HCT116 (cell line): ENCODE results near the gene FZR1. TPM values are rescaled to one million over a fixed set of nuclear protein-coding genes. Genes with fewer than 3 reads are reported as not detected.

Experiments
- ATAC-seq: fragments of 200-7000 bp; cut with Tn5 transposase; 2 replicates; pipeline ENCODE4 v1.9.1; 2020; ENCODE audit warnings: mild to moderate bottlenecking, moderate library complexity
- BruUV-seq: library from RNA; stranded (reverse); fragments of 400-500 nt; replicated peaks from 2 replicates; lab custom pipeline; 2021; lab: Mats Ljungman, UMichigan
- CTCF ChIA-PET: fragments of 300-600 bp; sonication (Branson Sonifier 250); formaldehyde crosslinking; loops from one replicate; lab custom pipeline; 2021; ENCODE audit warnings: antibody characterized with exemption; lab: Charles Lee
- POLR2A ChIA-PET: fragments of 300-600, 350-600 bp; sonication (Branson Sonifier 250); formaldehyde crosslinking; loops from one replicate; lab custom pipeline; 2021; ENCODE audit warnings: antibody characterized with exemption; lab: Charles Lee
- RAD21 ChIA-PET, 2 experiments: fragments of 300-600 bp; sonication (Branson Sonifier 250); formaldehyde crosslinking; loops; one replicate each; lab custom pipeline; 2023; ENCODE audit warnings: low total read pairs in 2 of 2; ENCODE audit not compliant: uncharacterized antibody in 2 of 2, unreplicated experiment in 2 of 2, low non-redundant PET in 1 of 2; lab: Charles Lee
- DNase-seq: peaks from one replicate; pipeline ENCODE4 v3.0.0-alpha.2; 2010; ENCODE audit warnings: low read depth, low spot score
- H2AFZ ChIP-seq: fragments of 200-600 bp; shearing (Covaris generic), sonication (generic); 2 replicates; pipeline ENCODE4 v1.6.1; 2017; ENCODE audit warnings: low read depth, mixed run types, mixed read lengths, antibody characterized with exemption, low read length; ENCODE audit not compliant: poor library complexity, severe bottlenecking
- H3K27ac ChIP-seq: 2 replicates; pipeline ENCODE4 v1.5.1; 2012; ENCODE audit warnings: low read depth, low read length
- H3K27me3 ChIP-seq: fragments of 200-600 bp; sonication (generic); 2 replicates; pipeline ENCODE4 v1.6.1; 2016; ENCODE audit warnings: mixed run types, low read length, mixed read lengths; ENCODE audit not compliant: insufficient read depth
- H3K36me3 ChIP-seq, 2 experiments: fragments of 200-500 bp in 1 of 2; fragments of 200-600 bp in 1 of 2; sonication (Bioruptor generic) in 1 of 2; sonication (generic) in 1 of 2; 2 replicates each; pipeline versions ENCODE4 v1.5.1 to v1.6.1; 2014 to 2016; ENCODE audit warnings: low read length in 2 of 2, inconsistent platforms in 1 of 2, mixed read lengths in 1 of 2, mixed run types in 1 of 2; ENCODE audit not compliant: insufficient read depth in 2 of 2, control insufficient read depth in 1 of 2
- H3K4me1 ChIP-seq, 2 experiments: fragments of 200-600 bp in 1 of 2; sonication (generic) in 1 of 2; 2 replicates each; pipeline versions ENCODE4 v1.5.1 to v1.6.1; 2012 to 2017; ENCODE audit warnings: low read length in 2 of 2, inconsistent platforms in 1 of 2, mild to moderate bottlenecking in 1 of 2, mixed read lengths in 1 of 2, mixed run types in 1 of 2, moderate library complexity in 1 of 2; ENCODE audit not compliant: insufficient read depth in 2 of 2, control insufficient read depth in 1 of 2
- H3K4me2 ChIP-seq: fragments of 200-600 bp; sonication (generic); 2 replicates; pipeline ENCODE4 v1.6.1; 2017; ENCODE audit warnings: mixed run types, low read length, mixed read lengths
- H3K4me3 ChIP-seq, 2 experiments: fragments of 200-600 bp in 1 of 2; sonication (generic) in 1 of 2; replicated peaks in 1 of 2; 2 replicates each; pipeline ENCODE4 v1.5.1; 2011 to 2016; ENCODE audit warnings: low read length in 2 of 2, control low read depth in 1 of 2, low read depth in 1 of 2, mild to moderate bottlenecking in 1 of 2, mixed read lengths in 1 of 2, mixed run types in 1 of 2
- H3K79me2 ChIP-seq: fragments of 200-600 bp; sonication (generic); 2 replicates; pipeline ENCODE4 v1.6.1; 2017; ENCODE audit warnings: mild to moderate bottlenecking, mixed run types, low read length, moderate library complexity, mixed read lengths; ENCODE audit not compliant: insufficient read depth
- H3K9ac ChIP-seq: fragments of 200-600 bp; sonication (generic); 2 replicates; pipeline ENCODE4 v1.6.1; 2016; ENCODE audit warnings: low read length, mixed read lengths
- H3K9me2 ChIP-seq: fragments of 200-600 bp; sonication (generic), shearing (Covaris generic); 2 replicates; pipeline ENCODE4 v1.6.1; 2017; ENCODE audit warnings: mixed run types, mild to moderate bottlenecking, moderate library complexity; ENCODE audit not compliant: insufficient read depth
- H3K9me3 ChIP-seq, 2 experiments: fragments of 200-500 bp in 1 of 2; fragments of 200-600 bp in 1 of 2; sonication (Bioruptor generic) in 1 of 2; sonication (generic) in 1 of 2; 2 replicates each; pipeline ENCODE4 v1.6.1; 2014 to 2017; ENCODE audit warnings: low read length in 2 of 2, mixed read lengths in 2 of 2, inconsistent platforms in 1 of 2, low read depth in 1 of 2, mild to moderate bottlenecking in 1 of 2, mixed run types in 1 of 2, moderate library complexity in 1 of 2; ENCODE audit not compliant: control insufficient read depth in 1 of 2, insufficient read depth in 1 of 2
- H4K20me1 ChIP-seq: fragments of 200-600 bp; sonication (generic), shearing (Covaris generic); 2 replicates; pipeline ENCODE4 v1.6.1; 2017; ENCODE audit warnings: mixed run types, mild to moderate bottlenecking, moderate library complexity; ENCODE audit not compliant: insufficient read depth
- CBX3 ChIP-seq: IDR thresholded peaks from 2 replicates; pipeline ENCODE4 v1.6.1; 2012; ENCODE audit warnings: low read depth
- CTCF ChIP-seq, 3 experiments: fragments of 200-600 bp in 1 of 3; sonication (generic) in 1 of 3; IDR thresholded peaks in 2 of 3; conservative IDR thresholded peaks in 1 of 3; 2 replicates each; pipeline ENCODE4 v1.5.1; 2012 to 2017; ENCODE audit warnings: low read depth in 2 of 3, low read length in 2 of 3, antibody characterized with exemption in 1 of 3, borderline replicate concordance in 1 of 3, control low read depth in 1 of 3, mild to moderate bottlenecking in 1 of 3, mixed read lengths in 1 of 3, mixed run types in 1 of 3, moderate library complexity in 1 of 3; ENCODE audit not compliant: insufficient read depth in 1 of 3
- EZH2phosphoT487 ChIP-seq: fragments of 200-600 bp; IDR thresholded peaks from 2 replicates; pipeline ENCODE4 v1.6.1; 2018; ENCODE audit warnings: antibody characterized with exemption, borderline replicate concordance
- SIN3A ChIP-seq: IDR thresholded peaks from 2 replicates; pipeline ENCODE4 v1.6.1; 2012; ENCODE audit warnings: low read depth
- intact Hi-C: fragments of 100-400 bp; cut with micrococcal nuclease; formaldehyde crosslinking; loops from 2 replicates; pipeline ENCODE4 v1.10.0; 2022
- total RNA-seq: library from RNA; stranded (reverse); gene quantifications from one replicate; pipeline ENCODE4 v1.2.1, GENCODE V29; 2021; ENCODE audit not compliant: unreplicated experiment

FZR1 gene
- total RNA-seq, 1 experiment from 2014 or later: 60.3 TPM

GRCh38 chr19:3519126-3519525 lies 13.0 kb downstream of the FZR1 start:
- intact Hi-C loops: no loop called here
- RAD21 ChIA-PET: no interaction called here
- CTCF ChIA-PET: interaction anchor here (1.3 kb wide), 1 partner anchor 26 kb away, joined by 3 read pairs; no protein-coding TSS in a partner anchor
- peaks cover 3 to 13% of the 10 kb centered on the region in 2 experiments; a peak in 2 of 4 replicates for H3K4me1 ChIP-seq
- peaks cover 75% of the 10 kb centered on the region for H3K79me2 ChIP-seq
- H3K4me2 ChIP-seq: no peak overlapping the region
- H3K9ac ChIP-seq: no peak overlapping the region
- BruUV-seq: no TSS peak
- no peaks in the 10 kb centered on the region for H3K9me2 ChIP-seq
- TF ChIP-seq SIN3A (no peak), CTCF (IDR thresholded peaks at IDR 0.05 in 2 of 3, conservative IDR thresholded peaks at IDR 0.05 in 1 of 3; ENCODE audit: borderline replicate concordance in 1 of 3, insufficient read depth in 1 of 3, low read depth in 2 of 3, low read length in 2 of 3) (no peak), EZH2phosphoT487 (no peak)
- no peaks in the 10 kb centered on the region for H4K20me1 ChIP-seq
- H3K27me3 ChIP-seq: no peaks in the 10 kb centered on the region
- no peak overlapping the region for H2AFZ ChIP-seq
- H3K9me3 ChIP-seq: no peaks in the 10 kb centered on the region
- H3K27ac ChIP-seq: no peak overlapping the region
- no peak for ATAC-seq
- H3K4me3 ChIP-seq: no peak overlapping the region
- DNase-seq: no peak
- POLR2A ChIA-PET: no interaction called here
- H3K36me3 ChIP-seq: peaks cover 5 to 8% of the 10 kb centered on the region in 2 experiments; a peak in 3 of 4 replicates

DNA sequence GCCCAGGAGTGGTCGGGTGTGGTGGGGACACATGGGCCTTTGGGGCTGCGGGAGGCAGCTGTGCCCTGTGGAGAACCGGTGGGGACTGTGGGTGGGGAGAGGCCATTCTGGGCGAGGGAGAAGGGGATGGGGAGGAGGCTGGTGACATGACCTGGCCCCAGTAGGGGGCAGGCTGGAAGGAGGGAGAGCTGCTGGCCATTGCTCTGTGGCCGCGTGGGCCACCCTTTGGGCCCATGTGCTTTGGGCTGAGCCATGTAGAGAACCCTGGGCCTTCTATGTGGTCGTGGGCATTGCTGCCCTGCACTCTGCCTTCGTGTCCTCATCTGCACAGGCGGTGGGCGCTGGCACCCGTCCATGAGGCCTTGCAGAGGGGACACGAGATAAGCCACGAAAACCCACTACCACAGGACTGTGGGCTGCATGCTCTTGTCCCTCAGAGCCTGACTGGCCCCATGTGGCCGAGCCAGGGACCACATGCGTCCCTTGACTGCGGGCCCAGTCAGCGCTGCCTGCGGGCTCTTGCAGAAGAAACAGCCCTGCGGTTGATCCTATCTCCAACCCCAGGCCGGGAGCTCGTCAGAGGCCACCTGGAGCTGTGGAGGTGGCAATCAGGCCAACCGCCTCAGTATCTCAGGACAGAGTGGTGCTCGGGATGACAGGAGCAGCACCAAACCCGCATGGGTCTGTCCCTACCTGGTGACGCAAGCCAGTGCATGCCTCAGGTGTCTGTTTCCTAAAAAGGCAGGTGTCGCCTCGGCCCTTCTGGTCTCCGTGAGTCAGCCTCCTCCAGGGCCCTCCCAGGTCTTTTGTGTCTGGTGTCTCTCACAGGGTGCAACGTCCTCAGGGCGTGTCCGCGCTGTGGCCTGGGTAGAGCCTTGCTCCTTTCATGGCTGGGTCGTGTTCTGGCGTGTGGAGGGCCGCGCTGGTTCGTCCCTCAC lies 14.3 kb downstream of the FZR1 start:
- no peak overlapping the region for H3K4me3 ChIP-seq
- ChIA-PET POLR2A (no interaction called here), RAD21 (no interaction called here), CTCF (interaction anchor here (1.3 kb wide), 1 partner anchor 25 kb away, joined by 3 read pairs; no protein-coding TSS in a partner anchor)
- H3K79me2 ChIP-seq: peaks cover 63% of the 10 kb centered on the region
- H3K9ac ChIP-seq: no peak overlapping the region
- peaks cover 8 to 10% of the 10 kb centered on the region in 2 experiments; a peak in 3 of 4 replicates for H3K36me3 ChIP-seq
- DNase-seq: no peak
- H3K4me2 ChIP-seq: no peak overlapping the region
- H3K9me2 ChIP-seq: no peaks in the 10 kb centered on the region
- H2AFZ ChIP-seq: no peak overlapping the region
- no TSS peak for BruUV-seq
- ATAC-seq: peak; percentile 66
- H3K27me3 ChIP-seq: no peaks in the 10 kb centered on the region
- H4K20me1 ChIP-seq: no peaks in the 10 kb centered on the region
- TF ChIP-seq CBX3 (no peak), CTCF (IDR thresholded peaks at IDR 0.05 in 2 of 3, conservative IDR thresholded peaks at IDR 0.05 in 1 of 3; ENCODE audit: borderline replicate concordance in 1 of 3, insufficient read depth in 1 of 3, low read depth in 2 of 3, low read length in 2 of 3) (peak in 1 of 3 experiments; percentile 16; a peak in 2 of 6 replicates)
- no peaks in the 10 kb centered on the region for H3K9me3 ChIP-seq
- peaks cover 3 to 13% of the 10 kb centered on the region in 2 experiments; a peak in 2 of 4 replicates for H3K4me1 ChIP-seq
- H3K27ac ChIP-seq: 0 out of 2 replicates have a peak overlapping the region, but pooled peaks have one; percentile 17
- intact Hi-C loops: no loop called here
